Endothelial cell of umbilical vein (primary cell): ENCODE data around the gene SLC22A17. TPM values are rescaled to one million over a fixed set of nuclear protein-coding genes. Genes with fewer than 3 reads are reported as not detected.

Experiments used
- BruUV-seq: library from RNA; stranded (reverse); fragments of 400-500 nt; replicated peaks from 2 replicates; lab custom pipeline; 2021; lab: Mats Ljungman, UMichigan
- CTCF ChIA-PET: fragments of 300-600, 350-600 bp; sonication (Branson Sonifier 250); formaldehyde crosslinking; loops from one replicate; lab custom pipeline; 2021; ENCODE audit warnings: antibody characterized with exemption, inconsistent platforms; lab: Charles Lee
- POLR2A ChIA-PET: fragments of 300-600, 350-600 bp; sonication (Branson Sonifier 250); formaldehyde crosslinking; loops from one replicate; lab custom pipeline; 2021; ENCODE audit warnings: antibody characterized with exemption, inconsistent platforms; lab: Charles Lee
- DNase-seq: peaks from one replicate; pipeline ENCODE4 v3.0.0-alpha.2; 2011; ENCODE audit warnings: low read depth, low spot score
- FAIRE-seq: peaks from 2 replicates; lab custom pipeline; 2011; peaks lifted over from hg19 to GRCh38; lab: Jason Lieb, UNC
- H2AFZ ChIP-seq: 2 replicates; pipeline ENCODE4 v1.6.0; 2012; ENCODE audit warnings: low read depth, low read length, control low read depth, inconsistent platforms
- H3K27ac ChIP-seq: 2 replicates; pipeline ENCODE4 v1.5.1; 2011; ENCODE audit warnings: low read depth, mild to moderate bottlenecking, control low read depth, low read length, moderate library complexity; ENCODE audit not compliant: insufficient read depth
- H3K27me3 ChIP-seq, 2 experiments: 2 replicates each; pipeline versions ENCODE4 v1.6.0 to v1.6.1; 2011; ENCODE audit warnings: low read length in 2 of 2, mixed read lengths in 1 of 2; ENCODE audit not compliant: control insufficient read depth in 2 of 2, insufficient read depth in 2 of 2
- H3K36me3 ChIP-seq, 2 experiments: 2 replicates in 1 of 2; 3 replicates in 1 of 2; pipeline ENCODE4 v1.5.1; 2011; ENCODE audit warnings: low read length in 2 of 2, mild to moderate bottlenecking in 1 of 2, moderate library complexity in 1 of 2; ENCODE audit not compliant: control insufficient read depth in 2 of 2, insufficient read depth in 2 of 2; ENCODE audit errors: extremely low read depth in 1 of 2
- H3K4me1 ChIP-seq: 3 replicates; pipeline ENCODE4 v1.5.1; 2011; ENCODE audit warnings: mild to moderate bottlenecking, low read length; ENCODE audit not compliant: control insufficient read depth, insufficient read depth; ENCODE audit errors: extremely low read depth
- H3K4me2 ChIP-seq: 2 replicates; pipeline ENCODE4 v1.6.1; 2011; ENCODE audit warnings: low read length, control low read depth, mixed read lengths; ENCODE audit not compliant: insufficient read depth
- H3K4me3 ChIP-seq, 3 experiments: fragments of 200-600 bp in 1 of 3; sonication (generic), shearing (Covaris generic) in 1 of 3; replicated peaks in 1 of 3; 2 replicates each; pipeline ENCODE4 v1.5.1; 2011 to 2016; ENCODE audit warnings: control low read depth in 3 of 3, low read length in 3 of 3, mild to moderate bottlenecking in 2 of 3, inconsistent platforms in 1 of 3, low read depth in 1 of 3, moderate library complexity in 1 of 3; ENCODE audit not compliant: insufficient read depth in 1 of 3
- H3K79me2 ChIP-seq: 2 replicates; pipeline ENCODE4 v1.6.0; 2012; ENCODE audit warnings: low read length, inconsistent platforms; ENCODE audit not compliant: control insufficient read depth, insufficient read depth
- H3K9ac ChIP-seq: replicated peaks from 2 replicates; pipeline ENCODE3; 2011; ENCODE audit warnings: low read length, control low read depth; ENCODE audit not compliant: insufficient read depth; ENCODE audit errors: extremely low read depth
- H3K9me1 ChIP-seq: replicated peaks from 3 replicates; pipeline ENCODE4 v1.6.0; 2011; ENCODE audit warnings: mild to moderate bottlenecking, low read length; ENCODE audit not compliant: control insufficient read depth, insufficient read depth; ENCODE audit errors: extremely low read depth
- H3K9me3 ChIP-seq: replicated peaks from 2 replicates; pipeline ENCODE4 v1.5.1; 2012; ENCODE audit warnings: low read length, inconsistent platforms; ENCODE audit not compliant: control insufficient read depth, insufficient read depth
- H4K20me1 ChIP-seq: replicated peaks from 2 replicates; pipeline ENCODE3; 2011; ENCODE audit warnings: mild to moderate bottlenecking, low read length; ENCODE audit not compliant: control insufficient read depth, insufficient read depth; ENCODE audit errors: extremely low read depth
- EZH2 ChIP-seq: IDR thresholded peaks from 2 replicates; pipeline ENCODE4 v1.6.1; 2012; ENCODE audit warnings: borderline replicate concordance, low read depth, mild to moderate bottlenecking, moderate library complexity, low read length, inconsistent platforms; ENCODE audit not compliant: severe bottlenecking
- FOS ChIP-seq: IDR thresholded peaks from 2 replicates; pipeline ENCODE4 v1.6.1; 2011; ENCODE audit warnings: mild to moderate bottlenecking, low read length, moderate library complexity, borderline replicate concordance; ENCODE audit not compliant: insufficient read depth
- GATA2 ChIP-seq: IDR thresholded peaks from 2 replicates; pipeline ENCODE4 v1.7.0; 2011; ENCODE audit warnings: low read depth, mild to moderate bottlenecking, moderate library complexity, mixed read lengths, low read length; ENCODE audit not compliant: insufficient read length, insufficient read depth
- JUN ChIP-seq: IDR thresholded peaks from 2 replicates; pipeline ENCODE4 v1.6.1; 2011; ENCODE audit warnings: borderline replicate concordance, low read depth; ENCODE audit not compliant: insufficient read length, insufficient read depth
- MYC ChIP-seq: IDR thresholded peaks from one replicate; pipeline ENCODE4 v1.6.1; 2011; ENCODE audit warnings: mild to moderate bottlenecking, low read depth, low read length
- POLR2A ChIP-seq: IDR thresholded peaks from 2 replicates; pipeline ENCODE4 v1.6.1; 2012; ENCODE audit warnings: low read depth, mild to moderate bottlenecking, control low read depth, low read length
- POLR2AphosphoS5 ChIP-seq: IDR thresholded peaks from 2 replicates; pipeline ENCODE4 v1.6.1; 2012; ENCODE audit warnings: low read depth, mild to moderate bottlenecking, control low read depth, low read length, moderate library complexity; ENCODE audit not compliant: insufficient read depth
- dilution Hi-C: fragments of 300-500 bp; cut with MboI; formaldehyde crosslinking; loops from one replicate; pipeline ENCODE4 v1.15.0; 2019; ENCODE audit warnings: low sequenced_read_pairs; ENCODE audit not compliant: extremely low pct_ligation_motif_present
- intact Hi-C: fragments of 100-400 bp; cut with micrococcal nuclease; formaldehyde crosslinking; loops from one replicate; pipeline ENCODE4 v1.10.0; 2022
- polyA plus RNA-seq, 4 experiments: library from polyadenylated mRNA; depleted of rRNA in 3 of 4; stranded (reverse) in 3 of 4; unstranded in 1 of 4; fragments of >200 nt; gene quantifications; 2 replicates each; pipeline versions ENCODE4 v1.2.1 to v1.2.3, GENCODE V29; 2011 to 2012; ENCODE audit warnings: missing spikeins in 1 of 4
- total RNA-seq: library from RNA; stranded (reverse); gene quantifications from 2 replicates; pipeline ENCODE4 v1.2.3, GENCODE V29; 2021
- TF ChIP-seq, protein P1 (sequence below), 2 donors: IDR thresholded peaks; 1 replicate in 1 of 2; 2 replicates in 1 of 2; pipeline ENCODE4 v1.5.1; 2011; ENCODE audit warnings: low read length in 2 of 2, mild to moderate bottlenecking in 2 of 2, moderate library complexity in 2 of 2, control low read depth in 1 of 2, inconsistent platforms in 1 of 2, low read depth in 1 of 2; ENCODE audit not compliant: insufficient read depth in 1 of 2; ENCODE audit errors: extremely low read depth in 1 of 2
- TF ChIP-seq, protein P2 (sequence below): IDR thresholded peaks from 2 replicates; pipeline ENCODE4 v1.6.1; 2011; ENCODE audit not compliant: insufficient read depth, insufficient read length

SLC22A17 gene
- total and polyA plus RNA-seq, 2 donors (not counting 3 experiments of a cell fraction or from before 2014, with no cell fraction given): 2.9 to 4.6 TPM

DNA sequence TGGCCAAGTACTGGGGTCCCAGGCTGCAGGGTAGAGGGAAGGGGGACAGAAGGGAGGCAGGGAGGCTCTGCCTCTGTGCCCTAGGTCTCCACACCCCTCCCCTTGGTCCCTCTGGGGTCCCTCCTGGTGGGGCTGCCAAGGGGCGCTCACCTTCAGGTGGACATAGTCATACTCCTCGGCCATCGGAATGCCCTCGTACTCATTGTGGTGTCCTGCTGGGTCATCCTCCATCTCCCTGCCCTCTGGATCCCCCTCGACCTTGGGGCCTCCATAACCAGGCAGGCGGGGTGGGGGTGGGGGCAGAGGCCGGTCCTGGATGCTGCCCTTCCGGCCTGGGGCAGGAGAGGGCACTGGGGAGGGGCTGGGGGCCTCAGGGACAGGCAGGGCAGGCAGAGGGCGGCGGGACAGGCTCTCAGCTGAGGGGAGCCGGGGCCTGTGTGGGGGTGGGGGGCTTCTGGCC is 6.5 kb upstream of the SLC22A17 start:
- H3K79me2 ChIP-seq: no peaks in the 10 kb centered on the region
- H3K36me3 ChIP-seq: no peaks in the 10 kb centered on the region
- H3K27ac ChIP-seq: no peak overlapping the region
- dilution Hi-C loops (no loop called here), intact Hi-C loops (no loop called here)
- DNase-seq: no peak
- no peak overlapping the region for H3K9ac ChIP-seq
- H3K27me3 ChIP-seq: peaks cover 9 to 16% of the 10 kb centered on the region in 2 experiments
- no TSS peak for BruUV-seq
- no peak for FAIRE-seq
- CTCF ChIA-PET: interaction anchor here (1.6 kb wide), 1 partner anchor 94 kb away, joined by 4 read pairs; no protein-coding TSS in a partner anchor
- no peaks in the 10 kb centered on the region for H3K9me1 ChIP-seq
- TF ChIP-seq POLR2A: no peak
- no peak for TF ChIP-seq GATA2
- TF ChIP-seq JUN: no peak
- no peak for TF ChIP-seq EZH2
- TF ChIP-seq, protein P1, sequence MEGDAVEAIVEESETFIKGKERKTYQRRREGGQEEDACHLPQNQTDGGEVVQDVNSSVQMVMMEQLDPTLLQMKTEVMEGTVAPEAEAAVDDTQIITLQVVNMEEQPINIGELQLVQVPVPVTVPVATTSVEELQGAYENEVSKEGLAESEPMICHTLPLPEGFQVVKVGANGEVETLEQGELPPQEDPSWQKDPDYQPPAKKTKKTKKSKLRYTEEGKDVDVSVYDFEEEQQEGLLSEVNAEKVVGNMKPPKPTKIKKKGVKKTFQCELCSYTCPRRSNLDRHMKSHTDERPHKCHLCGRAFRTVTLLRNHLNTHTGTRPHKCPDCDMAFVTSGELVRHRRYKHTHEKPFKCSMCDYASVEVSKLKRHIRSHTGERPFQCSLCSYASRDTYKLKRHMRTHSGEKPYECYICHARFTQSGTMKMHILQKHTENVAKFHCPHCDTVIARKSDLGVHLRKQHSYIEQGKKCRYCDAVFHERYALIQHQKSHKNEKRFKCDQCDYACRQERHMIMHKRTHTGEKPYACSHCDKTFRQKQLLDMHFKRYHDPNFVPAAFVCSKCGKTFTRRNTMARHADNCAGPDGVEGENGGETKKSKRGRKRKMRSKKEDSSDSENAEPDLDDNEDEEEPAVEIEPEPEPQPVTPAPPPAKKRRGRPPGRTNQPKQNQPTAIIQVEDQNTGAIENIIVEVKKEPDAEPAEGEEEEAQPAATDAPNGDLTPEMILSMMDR (IDR thresholded peaks at IDR 0.05; ENCODE audit: extremely low read depth in 1 of 2, insufficient read depth in 1 of 2, low read depth in 1 of 2, low read length in 2 of 2): no peak
- TF ChIP-seq, protein P2, sequence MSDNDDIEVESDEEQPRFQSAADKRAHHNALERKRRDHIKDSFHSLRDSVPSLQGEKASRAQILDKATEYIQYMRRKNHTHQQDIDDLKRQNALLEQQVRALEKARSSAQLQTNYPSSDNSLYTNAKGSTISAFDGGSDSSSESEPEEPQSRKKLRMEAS: no peak
- no peak for TF ChIP-seq FOS
- no peak for TF ChIP-seq MYC
- TF ChIP-seq POLR2AphosphoS5: no peak
- H3K4me1 ChIP-seq: no peaks in the 10 kb centered on the region
- no peak overlapping the region for H2AFZ ChIP-seq
- POLR2A ChIA-PET: no interaction called here
- no peak overlapping the region for H3K4me2 ChIP-seq
- no peak overlapping the region for H3K4me3 ChIP-seq
- no peaks in the 10 kb centered on the region for H3K9me3 ChIP-seq
- no peaks in the 10 kb centered on the region for H4K20me1 ChIP-seq
